HG03575 (cell line): Measurements from ENCODE around the gene SNAPC5.
"Not testable (repeated sequence)": the region's sequence is repeated elsewhere in the genome, so short reads cannot be mapped to it uniquely, and the experiment has no call there.

ENCODE experiments used
- ATAC-seq: cut with Tn5 transposase; IDR thresholded peaks from one replicate; pipeline ENCODE4 v1.9.1; 2021; ENCODE audit not compliant: unreplicated experiment, insufficient number of reproducible peaks, low FRiP score; ENCODE audit errors: extremely low read depth

The SNAPC5 gene

GRCh38 chr15:66465294-66465693, 32.3 kb downstream of the SNAPC5 start:
- not testable (repeated sequence) for ATAC-seq

DNA sequence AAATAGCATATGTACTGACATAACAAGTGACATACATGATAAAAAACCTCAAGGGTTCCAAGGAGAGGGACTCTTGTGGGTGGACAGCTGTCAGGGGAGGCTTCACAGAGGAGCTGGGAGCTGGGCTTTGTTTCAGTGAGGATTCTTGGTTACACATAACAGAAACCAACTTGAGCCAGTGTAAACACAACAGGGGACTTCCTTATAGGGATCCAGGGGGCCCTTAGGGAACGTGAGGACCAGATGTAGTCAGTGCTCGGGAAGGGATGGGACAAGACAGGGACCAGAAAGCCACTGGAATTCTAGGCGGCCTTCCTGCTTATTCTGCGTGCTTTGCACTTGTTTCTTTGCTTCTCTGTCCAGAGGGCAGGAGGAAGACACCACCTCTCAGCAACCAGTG, 34.9 kb downstream of the SNAPC5 start:
- ATAC-seq: no peak

DNA sequence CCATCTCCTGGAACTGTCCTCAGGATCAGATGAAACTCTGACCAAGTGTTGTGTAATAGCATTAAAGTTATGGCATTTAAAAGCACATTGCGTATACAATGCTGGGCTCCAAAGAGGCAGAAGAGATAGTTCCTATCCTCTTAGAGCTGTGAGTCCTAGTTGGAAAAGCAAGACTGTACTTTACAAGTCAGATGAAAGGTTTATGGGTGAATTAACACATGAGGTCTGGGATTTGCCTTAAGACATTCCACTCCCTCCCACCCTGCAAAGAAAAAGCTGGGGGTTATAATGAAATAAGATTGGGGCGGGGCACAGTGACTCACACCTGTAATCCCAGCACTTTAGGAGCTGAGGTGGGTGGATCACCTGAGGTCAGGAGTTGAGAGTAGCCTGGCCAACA, 35.6 kb downstream of the SNAPC5 start:
- ATAC-seq: no peak

GRCh38 chr15:66461294-66461693, 36.3 kb downstream of the SNAPC5 start:
- ATAC-seq: not testable (repeated sequence)

DNA sequence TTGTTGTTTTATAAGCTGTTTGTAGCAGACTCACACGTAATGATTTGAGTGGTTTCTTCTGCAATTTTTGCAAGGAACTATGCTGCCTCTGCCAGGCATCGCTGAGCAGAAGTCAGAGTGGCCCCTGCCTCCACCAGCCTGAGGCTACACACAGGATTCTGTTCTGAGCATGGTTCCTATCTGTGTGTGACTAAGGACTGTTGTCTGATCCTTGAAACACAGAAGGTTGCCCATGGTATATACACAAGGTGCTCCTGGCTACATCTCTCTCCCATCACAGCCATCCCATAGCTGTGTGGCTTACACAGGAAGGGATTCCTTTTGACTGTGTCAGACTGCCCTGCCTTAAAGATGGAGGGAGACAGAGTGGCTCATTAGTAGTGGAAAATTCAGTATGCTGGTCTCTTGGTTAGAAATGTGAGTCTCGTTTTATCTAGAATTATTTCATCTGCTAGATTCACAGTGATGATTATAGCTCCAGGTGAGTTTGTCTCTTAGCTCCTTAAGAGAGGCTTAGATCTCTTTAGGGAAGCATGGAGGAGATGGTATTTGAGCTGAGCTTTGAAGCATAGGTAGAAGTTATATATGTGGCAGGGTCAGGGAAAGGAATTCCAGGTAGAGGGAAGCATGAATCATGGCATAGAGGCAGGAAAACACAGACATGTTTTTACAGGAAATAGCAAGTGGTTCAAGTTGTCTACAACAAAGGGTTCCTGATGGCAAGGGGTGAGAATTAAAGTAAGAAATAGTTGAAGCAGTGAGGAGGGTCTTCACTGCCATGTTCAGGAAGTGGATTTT, 37.5 kb downstream of the SNAPC5 start:
- ATAC-seq: no peak

DNA sequence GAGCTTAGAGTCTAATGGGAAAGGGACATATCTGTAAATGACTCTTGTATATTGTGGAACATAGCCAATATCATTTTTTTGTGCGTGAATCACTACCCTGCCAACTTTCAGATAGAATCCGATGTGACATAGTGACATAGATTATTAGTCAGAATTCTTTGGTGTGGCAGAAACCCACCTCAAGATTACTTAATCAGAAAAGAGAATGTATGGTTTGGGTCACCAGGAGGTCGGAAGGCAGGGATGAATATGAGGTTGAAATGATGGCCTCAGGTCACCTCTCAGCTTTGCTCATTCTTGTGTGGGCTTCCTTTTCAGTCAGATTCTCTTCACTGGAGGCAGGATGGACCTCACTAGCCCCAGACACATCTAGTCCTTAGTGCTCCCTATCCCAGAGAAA, 41.4 kb downstream of the SNAPC5 start:
- no peak for ATAC-seq

DNA sequence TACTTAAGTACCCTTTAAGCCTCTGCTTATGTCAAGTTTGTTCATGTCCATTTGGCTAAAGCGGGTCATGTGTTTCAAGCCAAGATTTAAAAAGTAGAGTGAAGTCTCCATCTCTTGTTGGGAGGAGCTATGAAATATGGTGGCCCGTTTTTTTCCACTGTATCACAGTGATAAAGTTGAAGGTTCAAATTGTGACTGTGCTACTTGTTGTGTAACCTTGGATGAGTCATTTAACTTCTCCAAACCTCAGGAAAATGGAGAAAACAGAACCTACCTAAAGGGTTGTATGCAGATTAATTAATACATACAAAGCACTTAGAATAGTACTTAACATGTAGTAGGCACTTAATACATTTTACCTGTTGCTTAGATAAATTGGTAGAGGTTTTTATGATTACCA, 43.4 kb downstream of the SNAPC5 start:
- no peak for ATAC-seq

DNA sequence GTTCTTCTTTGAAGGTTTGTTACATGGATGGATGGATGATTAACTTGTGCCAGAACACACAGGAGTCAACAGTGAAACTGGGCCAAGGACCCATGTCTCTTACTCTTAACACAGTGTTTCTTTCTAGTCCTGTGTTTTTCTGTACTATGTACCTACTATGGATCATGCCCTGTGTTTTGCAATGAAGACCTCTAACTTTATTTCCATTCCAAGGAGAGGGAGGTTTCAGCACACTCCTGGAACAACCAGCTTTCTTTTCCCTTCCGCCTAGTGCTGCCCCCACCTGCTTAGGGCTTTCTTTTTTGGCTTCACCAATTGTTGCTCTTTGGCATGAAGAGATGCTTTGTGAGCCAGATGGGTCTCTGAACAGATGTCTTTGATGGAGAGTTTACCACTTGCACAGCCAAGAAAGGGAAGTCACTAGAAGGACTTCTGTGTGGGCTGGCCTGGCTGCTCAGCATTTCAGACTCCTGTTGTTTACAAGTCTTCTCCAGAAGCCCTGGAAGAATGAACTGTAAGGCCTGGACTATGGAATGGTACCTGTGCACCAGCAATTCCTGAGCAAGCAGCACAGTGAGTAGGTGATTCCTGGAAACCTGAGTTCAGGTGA, 44.5 kb downstream of the SNAPC5 start:
- no peak for ATAC-seq

DNA sequence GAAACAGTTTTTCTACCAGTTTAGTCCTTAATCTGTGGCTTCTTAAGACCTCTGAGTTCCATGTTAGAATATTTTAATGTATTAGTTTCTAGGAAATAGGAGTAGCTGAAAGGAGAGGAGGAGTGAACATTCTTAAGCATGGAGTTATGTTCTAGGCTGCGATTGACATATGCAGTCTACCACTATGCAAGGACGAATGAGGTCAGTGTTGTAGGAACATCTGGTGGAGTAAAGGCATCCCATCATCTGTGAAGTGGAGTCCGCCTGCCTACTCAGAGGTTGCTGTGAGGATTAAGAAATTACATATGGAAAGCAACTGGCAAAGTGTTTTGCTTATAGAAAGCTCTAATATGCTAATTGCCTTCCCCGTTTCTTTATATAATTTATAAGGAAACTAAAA, 45.1 kb downstream of the SNAPC5 start:
- ATAC-seq: no peak
